IMR-90 (cell line): Measurements from ENCODE around the gene SEMG1. TPM values are rescaled to one million over a fixed set of nuclear protein-coding genes. Genes with fewer than 3 reads are reported as not detected.

Source experiments
- ATAC-seq: fragments of 200-7000 bp; cut with Tn5 transposase; 2 replicates; pipeline ENCODE4 v1.9.1; 2020; ENCODE audit warnings: low read depth, mild to moderate bottlenecking, moderate library complexity
- BruUV-seq: library from RNA; stranded (reverse); fragments of 400-500 nt; replicated peaks from 2 replicates; lab custom pipeline; 2021; lab: Mats Ljungman, UMichigan
- CTCF ChIA-PET: fragments of 300-600 bp; formaldehyde crosslinking; extraction: SDS; loops from one replicate; lab custom pipeline; 2021; ENCODE audit warnings: antibody characterized with exemption; lab: Yijun Ruan, JAX
- POLR2A ChIA-PET: fragments of 300-600 bp; sonication (Branson Sonifier 250); formaldehyde crosslinking; loops from one replicate; lab custom pipeline; 2022; ENCODE audit warnings: antibody characterized with exemption; ENCODE audit not compliant: unreplicated experiment; lab: Charles Lee
- DNase-seq: peaks from one replicate; pipeline ENCODE4 v3.0.0; 2013
- H2AFZ ChIP-seq: replicated peaks from 2 replicates; pipeline ENCODE3; 2013; ENCODE audit warnings: low read length, mild to moderate bottlenecking; ENCODE audit not compliant: poor library complexity
- H2AK5ac ChIP-seq: 2 replicates; pipeline ENCODE4 v1.6.1; 2013; ENCODE audit warnings: low read depth, low read length, inconsistent platforms
- H2AK9ac ChIP-seq: replicated peaks from 2 replicates; pipeline ENCODE3; 2013; ENCODE audit warnings: mild to moderate bottlenecking, low read depth, low read length, moderate library complexity; ENCODE audit not compliant: poor library complexity
- H2BK120ac ChIP-seq: 2 replicates; pipeline ENCODE4 v1.6.1; 2013; ENCODE audit warnings: low read depth, low read length, inconsistent platforms
- H2BK15ac ChIP-seq: 3 replicates; pipeline ENCODE4 v1.6.1; 2013; ENCODE audit warnings: low read depth, low read length, inconsistent platforms
- H2BK20ac ChIP-seq: 2 replicates; pipeline ENCODE4 v1.6.1; 2013; ENCODE audit warnings: low read depth, mild to moderate bottlenecking, inconsistent platforms, low read length, moderate library complexity
- H2BK5ac ChIP-seq: 2 replicates; pipeline ENCODE4 v1.6.1; 2013; ENCODE audit warnings: mild to moderate bottlenecking, low read depth, low read length, inconsistent platforms; ENCODE audit not compliant: poor library complexity, severe bottlenecking
- H3K14ac ChIP-seq: replicated peaks from 2 replicates; pipeline ENCODE4 v1.6.1; 2013; ENCODE audit warnings: low read depth, low read length, inconsistent platforms
- H3K18ac ChIP-seq: 2 replicates; pipeline ENCODE4 v1.6.1; 2013; ENCODE audit warnings: low read depth, low read length, control low read depth
- H3K23ac ChIP-seq: 2 replicates; pipeline ENCODE4 v1.6.1; 2013; ENCODE audit warnings: low read depth, low read length, inconsistent platforms
- H3K27ac ChIP-seq: 2 replicates; pipeline ENCODE4 v1.5.1; 2013; ENCODE audit warnings: mild to moderate bottlenecking, control low read depth, low read length; ENCODE audit not compliant: insufficient read depth
- H3K27me3 ChIP-seq: 2 replicates; pipeline ENCODE4 v1.6.1; 2013; ENCODE audit warnings: low read length; ENCODE audit not compliant: control insufficient read depth, insufficient read depth
- H3K36me3 ChIP-seq: 2 replicates; pipeline ENCODE4 v1.6.1; 2013; ENCODE audit warnings: low read length, mixed read lengths; ENCODE audit not compliant: control insufficient read depth, insufficient read depth
- H3K4ac ChIP-seq: 2 replicates; pipeline ENCODE4 v1.6.1; 2013; ENCODE audit warnings: low read depth, low read length, inconsistent platforms
- H3K4me1 ChIP-seq: 2 replicates; pipeline ENCODE4 v1.6.1; 2013; ENCODE audit warnings: low read length, mixed read lengths; ENCODE audit not compliant: control insufficient read depth, insufficient read depth
- H3K4me2 ChIP-seq: 2 replicates; pipeline ENCODE4 v1.6.1; 2013; ENCODE audit warnings: low read depth, mild to moderate bottlenecking, control low read depth, low read length, moderate library complexity
- H3K4me3 ChIP-seq: 2 replicates; pipeline ENCODE4 v1.5.1; 2013; ENCODE audit warnings: low read depth, mild to moderate bottlenecking, control low read depth, low read length, moderate library complexity; ENCODE audit not compliant: insufficient read depth
- H3K56ac ChIP-seq: 2 replicates; pipeline ENCODE4 v1.6.1; 2013; ENCODE audit warnings: low read length, inconsistent platforms; ENCODE audit not compliant: insufficient read depth; ENCODE audit errors: extremely low read depth
- H3K79me1 ChIP-seq, 2 experiments: 2 replicates each; pipeline ENCODE4 v1.6.1; 2013; ENCODE audit warnings: low read length in 2 of 2, inconsistent platforms in 1 of 2, low read depth in 1 of 2
- H3K9ac ChIP-seq: 2 replicates; pipeline ENCODE4 v1.6.1; 2013; ENCODE audit warnings: low read depth, low read length, control low read depth
- H3K9me1 ChIP-seq: 2 replicates; pipeline ENCODE4 v1.6.1; 2013; ENCODE audit warnings: low read length, inconsistent platforms; ENCODE audit not compliant: insufficient read depth
- H3K9me3 ChIP-seq: 2 replicates; pipeline ENCODE4 v1.6.1; 2013; ENCODE audit warnings: low read length; ENCODE audit not compliant: control insufficient read depth, insufficient read depth
- H4K20me1 ChIP-seq: 2 replicates; pipeline ENCODE4 v1.6.1; 2013; ENCODE audit warnings: low read length, inconsistent platforms; ENCODE audit not compliant: insufficient read depth
- H4K5ac ChIP-seq: 2 replicates; pipeline ENCODE4 v1.6.1; 2013; ENCODE audit warnings: mild to moderate bottlenecking, low read depth, low read length, control low read depth
- H4K8ac ChIP-seq, 2 experiments: 2 replicates each; pipeline ENCODE4 v1.6.1; 2013; ENCODE audit warnings: low read depth in 2 of 2, low read length in 2 of 2, control low read depth in 1 of 2, inconsistent platforms in 1 of 2
- H4K91ac ChIP-seq: 2 replicates; pipeline ENCODE4 v1.6.1; 2013; ENCODE audit warnings: low read depth, low read length, inconsistent platforms; ENCODE audit not compliant: insufficient read depth
- BHLHE40 ChIP-seq: fragments of 150-350 bp; IDR thresholded peaks from 2 replicates; pipeline ENCODE4 v1.6.1; 2016; ENCODE audit warnings: mild to moderate bottlenecking, low read depth, low read length
- CEBPB ChIP-seq: IDR thresholded peaks from 2 replicates; pipeline ENCODE4 v1.6.1; 2012; ENCODE audit warnings: low read depth, low read length, improper control_type of control experiment
- CHD1 ChIP-seq: IDR thresholded peaks from 2 replicates; pipeline ENCODE4 v1.6.1; 2012; ENCODE audit warnings: low read depth, low read length, improper control_type of control experiment
- FOS ChIP-seq: fragments of 150-350 bp; IDR thresholded peaks from 2 replicates; pipeline ENCODE4 v1.6.1; 2016; ENCODE audit warnings: low read depth, low read length
- MAFK ChIP-seq: IDR thresholded peaks from 2 replicates; pipeline ENCODE4 v1.6.1; 2012; ENCODE audit warnings: low read depth, low read length, improper control_type of control experiment
- MAZ ChIP-seq: IDR thresholded peaks from 2 replicates; pipeline ENCODE4 v1.6.1; 2012; ENCODE audit warnings: low read depth, mild to moderate bottlenecking, low read length, improper control_type of control experiment, moderate library complexity, borderline replicate concordance
- MXI1 ChIP-seq: IDR thresholded peaks from 2 replicates; pipeline ENCODE4 v1.6.1; 2012; ENCODE audit warnings: low read depth, mild to moderate bottlenecking, low read length, moderate library complexity, borderline replicate concordance
- NFE2L2 ChIP-seq: fragments of 150-350 bp; IDR thresholded peaks from 2 replicates; pipeline ENCODE4 v1.6.1; 2016; ENCODE audit warnings: low read depth, mild to moderate bottlenecking, low read length
- POLR2A ChIP-seq: IDR thresholded peaks from 2 replicates; pipeline ENCODE4 v1.6.1; 2012; ENCODE audit warnings: mild to moderate bottlenecking, low read depth, low read length
- RAD21 ChIP-seq: IDR thresholded peaks from 2 replicates; pipeline ENCODE4 v1.6.1; 2012; ENCODE audit warnings: low read length, improper control_type of control experiment
- RCOR1 ChIP-seq: IDR thresholded peaks from 2 replicates; pipeline ENCODE4 v1.6.1; 2012; ENCODE audit warnings: mild to moderate bottlenecking, low read length, improper control_type of control experiment; ENCODE audit not compliant: insufficient replicate concordance
- RFX5 ChIP-seq: IDR thresholded peaks from 2 replicates; pipeline ENCODE4 v1.8.0; 2012; ENCODE audit warnings: low read depth, mild to moderate bottlenecking, low read length, moderate library complexity
- SMC3 ChIP-seq: fragments of 150-350 bp; IDR thresholded peaks from 2 replicates; pipeline ENCODE4 v1.6.1; 2016; ENCODE audit warnings: low read depth, mild to moderate bottlenecking, antibody characterized with exemption, low read length, moderate library complexity
- WGBS, 2 experiments: methylation state at CpG; one replicate each; pipeline versions ENCODE4 v1.1.5 to v1.1.7; 2013; ENCODE audit warnings: missing lambda C conversion rate in 2 of 2; ENCODE audit not compliant: insufficient read length in 1 of 2; ENCODE audit errors: extremely low coverage in 2 of 2; 5-methylcytosine and 5-hydroxymethylcytosine counted together
- dilution Hi-C: fragments of 300-500 bp; cut with HindIII; formaldehyde crosslinking; loops from one replicate; pipeline ENCODE4 v1.14.3; 2018; ENCODE audit warnings: low sequenced_read_pairs; ENCODE audit not compliant: unreplicated experiment
- in situ Hi-C: fragments of 300-500 bp; cut with MboI; formaldehyde crosslinking; loops from 3 replicates; pipeline ENCODE4 v1.14.3; 2019; ENCODE audit warnings: low sequenced_read_pairs, inconsistent platforms, mixed read lengths
- intact Hi-C: fragments of 100-400 bp; cut with micrococcal nuclease; formaldehyde crosslinking; loops from 2 replicates; pipeline ENCODE4 v1.10.0; 2022
- polyA plus RNA-seq, 3 experiments: library from polyadenylated mRNA; depleted of rRNA; stranded (reverse); fragments of >200 nt; gene quantifications; 2 replicates each; pipeline ENCODE4 v1.2.3, GENCODE V29; 2012; ENCODE audit warnings: low replicate concordance in 1 of 3
- total RNA-seq: library from RNA; depleted of rRNA; stranded (reverse); fragments of >200 nt; gene quantifications from 2 replicates; pipeline ENCODE4 v1.2.3, GENCODE V29; 2012
- TF ChIP-seq, protein P1 (sequence below): fragments of 150-350 bp; IDR thresholded peaks from 2 replicates; pipeline ENCODE4 v1.6.1; 2016; ENCODE audit warnings: low read depth, mild to moderate bottlenecking, low read length, moderate library complexity, borderline replicate concordance
- TF ChIP-seq, protein P2 (sequence below): conservative IDR thresholded peaks from 2 replicates; pipeline ENCODE4 v1.5.1; 2012; ENCODE audit warnings: mild to moderate bottlenecking, low read depth, low read length, improper control_type of control experiment
- TF ChIP-seq, protein P3 (sequence below): fragments of 150-350 bp; IDR thresholded peaks from 2 replicates; pipeline ENCODE4 v1.6.1; 2017; ENCODE audit warnings: mild to moderate bottlenecking, antibody characterized with exemption, low read length, low read depth

SEMG1 gene
- total and polyA plus RNA-seq, 2 of the 4 experiments (the other 2 are of a cell fraction) = not detected

DNA sequence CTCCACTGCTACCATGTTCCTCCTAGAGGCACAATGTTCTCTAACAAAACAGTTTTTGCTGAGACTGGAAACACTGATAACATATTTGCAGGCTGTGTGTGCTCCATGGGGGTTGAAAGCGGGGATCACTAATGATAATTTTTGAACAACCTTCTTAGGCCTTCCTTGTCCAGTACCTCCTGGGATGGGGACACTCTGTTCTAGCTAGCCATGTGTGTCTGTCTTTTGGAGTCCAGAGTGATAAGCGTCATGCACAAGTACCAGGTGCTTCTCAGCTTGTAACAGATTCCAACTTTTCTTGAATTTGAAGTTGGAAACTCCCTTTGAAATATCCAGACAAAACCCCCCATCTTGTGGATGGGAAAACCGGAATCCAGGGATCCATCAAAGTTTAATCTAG, 17.0 kb upstream of the SEMG1 start:
- no peak overlapping the region for H2BK15ac ChIP-seq
- CTCF ChIA-PET = no interaction called here
- no peak overlapping the region for H2AK9ac ChIP-seq
- no peak overlapping the region for H3K9ac ChIP-seq
- H4K5ac ChIP-seq = no peak overlapping the region
- no peaks in the 10 kb centered on the region for H3K36me3 ChIP-seq
- TF ChIP-seq NFE2L2 (no peak), RFX5 (no peak), POLR2A (no peak), RAD21 (no peak), BHLHE40 (no peak), MXI1 (no peak), MAZ (no peak), CHD1 (no peak), MAFK (no peak), SMC3 (no peak), RCOR1 (no peak), CEBPB (no peak), FOS (no peak)
- TF ChIP-seq, protein P1, sequence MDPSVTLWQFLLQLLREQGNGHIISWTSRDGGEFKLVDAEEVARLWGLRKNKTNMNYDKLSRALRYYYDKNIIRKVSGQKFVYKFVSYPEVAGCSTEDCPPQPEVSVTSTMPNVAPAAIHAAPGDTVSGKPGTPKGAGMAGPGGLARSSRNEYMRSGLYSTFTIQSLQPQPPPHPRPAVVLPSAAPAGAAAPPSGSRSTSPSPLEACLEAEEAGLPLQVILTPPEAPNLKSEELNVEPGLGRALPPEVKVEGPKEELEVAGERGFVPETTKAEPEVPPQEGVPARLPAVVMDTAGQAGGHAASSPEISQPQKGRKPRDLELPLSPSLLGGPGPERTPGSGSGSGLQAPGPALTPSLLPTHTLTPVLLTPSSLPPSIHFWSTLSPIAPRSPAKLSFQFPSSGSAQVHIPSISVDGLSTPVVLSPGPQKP = no peak
- TF ChIP-seq, protein P2, sequence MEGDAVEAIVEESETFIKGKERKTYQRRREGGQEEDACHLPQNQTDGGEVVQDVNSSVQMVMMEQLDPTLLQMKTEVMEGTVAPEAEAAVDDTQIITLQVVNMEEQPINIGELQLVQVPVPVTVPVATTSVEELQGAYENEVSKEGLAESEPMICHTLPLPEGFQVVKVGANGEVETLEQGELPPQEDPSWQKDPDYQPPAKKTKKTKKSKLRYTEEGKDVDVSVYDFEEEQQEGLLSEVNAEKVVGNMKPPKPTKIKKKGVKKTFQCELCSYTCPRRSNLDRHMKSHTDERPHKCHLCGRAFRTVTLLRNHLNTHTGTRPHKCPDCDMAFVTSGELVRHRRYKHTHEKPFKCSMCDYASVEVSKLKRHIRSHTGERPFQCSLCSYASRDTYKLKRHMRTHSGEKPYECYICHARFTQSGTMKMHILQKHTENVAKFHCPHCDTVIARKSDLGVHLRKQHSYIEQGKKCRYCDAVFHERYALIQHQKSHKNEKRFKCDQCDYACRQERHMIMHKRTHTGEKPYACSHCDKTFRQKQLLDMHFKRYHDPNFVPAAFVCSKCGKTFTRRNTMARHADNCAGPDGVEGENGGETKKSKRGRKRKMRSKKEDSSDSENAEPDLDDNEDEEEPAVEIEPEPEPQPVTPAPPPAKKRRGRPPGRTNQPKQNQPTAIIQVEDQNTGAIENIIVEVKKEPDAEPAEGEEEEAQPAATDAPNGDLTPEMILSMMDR = no peak
- TF ChIP-seq, protein P3, sequence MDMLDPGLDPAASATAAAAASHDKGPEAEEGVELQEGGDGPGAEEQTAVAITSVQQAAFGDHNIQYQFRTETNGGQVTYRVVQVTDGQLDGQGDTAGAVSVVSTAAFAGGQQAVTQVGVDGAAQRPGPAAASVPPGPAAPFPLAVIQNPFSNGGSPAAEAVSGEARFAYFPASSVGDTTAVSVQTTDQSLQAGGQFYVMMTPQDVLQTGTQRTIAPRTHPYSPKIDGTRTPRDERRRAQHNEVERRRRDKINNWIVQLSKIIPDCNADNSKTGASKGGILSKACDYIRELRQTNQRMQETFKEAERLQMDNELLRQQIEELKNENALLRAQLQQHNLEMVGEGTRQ = no peak
- intact Hi-C loops (no loop called here), dilution Hi-C loops (no loop called here), in situ Hi-C loops (no loop called here)
- WGBS, 2 experiments = no CpG with 5 or more reads among the region's 3 CpGs
- no peak overlapping the region for H2BK120ac ChIP-seq
- no peak overlapping the region for H3K4me2 ChIP-seq
- no peak overlapping the region for H2BK20ac ChIP-seq
- H3K4me3 ChIP-seq = no peak overlapping the region
- no peak overlapping the region for H3K27ac ChIP-seq
- H4K91ac ChIP-seq = no peak overlapping the region
- no peak overlapping the region for H2BK5ac ChIP-seq
- H3K23ac ChIP-seq = no peak overlapping the region
- peaks cover 1% of the 10 kb centered on the region for H3K27me3 ChIP-seq
- no peaks in the 10 kb centered on the region for H4K20me1 ChIP-seq
- H3K4ac ChIP-seq = no peak overlapping the region
- BruUV-seq = no TSS peak
- no peaks in the 10 kb centered on the region for H3K9me1 ChIP-seq
- no peak overlapping the region for H2AFZ ChIP-seq
- no peaks in the 10 kb centered on the region for H3K4me1 ChIP-seq
- DNase-seq (no peak), ATAC-seq (no peak)
- no peak overlapping the region for H2AK5ac ChIP-seq
- H4K8ac ChIP-seq = no peak overlapping the region
- H3K14ac ChIP-seq = no peak overlapping the region
- POLR2A ChIA-PET = no interaction called here
- H3K56ac ChIP-seq = no peak overlapping the region
- no peaks in the 10 kb centered on the region for H3K79me1 ChIP-seq
- H3K9me3 ChIP-seq = no peaks in the 10 kb centered on the region
- no peak overlapping the region for H3K18ac ChIP-seq
